CD4-positive, alpha-beta T cell treated with Interleukin-10 for 1 hour (primary cell): Measurements from ENCODE around the gene OXCT2.
"Not testable (repeated sequence)": the region's sequence is repeated elsewhere in the genome, so short reads cannot be mapped to it uniquely, and the experiment has no call there.

Experiments used
- DNase-seq: peaks from one replicate; pipeline ENCODE4 v3.0.0-alpha.2; 2020

OXCT2 gene

GRCh38 chr1:39787108-39787375 is 15.9 kb upstream of the OXCT2 start:
- DNase-seq, result not testable (repeated sequence)

DNA sequence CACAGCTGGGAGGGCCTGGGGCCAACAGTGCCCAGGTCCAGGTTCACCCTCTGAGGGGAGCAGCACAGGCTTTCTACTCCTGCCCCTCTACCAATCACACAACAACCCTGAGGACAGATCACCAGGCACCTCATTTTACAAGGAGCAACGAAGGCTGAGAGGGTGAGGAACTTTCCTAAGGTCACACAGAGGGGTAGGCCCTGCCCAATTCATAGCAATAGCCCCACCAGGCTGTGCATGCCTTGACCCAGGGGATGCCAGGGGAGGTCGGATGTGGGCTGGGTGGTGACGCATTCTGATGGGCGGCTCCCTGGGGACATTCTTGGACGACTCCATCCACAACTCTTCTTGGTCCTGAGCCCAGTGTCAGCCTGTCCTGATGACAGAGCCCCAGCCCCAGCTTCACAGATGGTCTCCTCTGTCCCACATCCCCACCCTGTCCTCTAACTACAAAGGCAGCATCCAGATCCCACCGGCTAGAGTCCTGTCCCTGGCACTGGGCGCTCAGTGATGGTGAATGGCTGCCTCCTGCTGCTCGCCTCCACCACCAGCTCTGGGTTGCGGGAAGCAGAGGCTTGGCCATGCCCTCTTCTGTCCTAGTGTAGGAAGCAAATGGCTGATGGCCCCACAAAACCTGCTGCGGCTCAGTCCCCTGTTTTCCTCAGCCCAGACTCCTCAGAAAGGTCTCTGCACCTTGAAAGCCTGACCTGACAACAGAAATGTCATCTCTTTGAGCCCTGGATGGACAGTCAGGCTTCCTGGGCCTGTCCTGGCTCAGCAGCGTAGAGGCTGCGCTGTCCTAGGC is 15.4 kb upstream of the OXCT2 start:
- not testable (repeated sequence) for DNase-seq

DNA sequence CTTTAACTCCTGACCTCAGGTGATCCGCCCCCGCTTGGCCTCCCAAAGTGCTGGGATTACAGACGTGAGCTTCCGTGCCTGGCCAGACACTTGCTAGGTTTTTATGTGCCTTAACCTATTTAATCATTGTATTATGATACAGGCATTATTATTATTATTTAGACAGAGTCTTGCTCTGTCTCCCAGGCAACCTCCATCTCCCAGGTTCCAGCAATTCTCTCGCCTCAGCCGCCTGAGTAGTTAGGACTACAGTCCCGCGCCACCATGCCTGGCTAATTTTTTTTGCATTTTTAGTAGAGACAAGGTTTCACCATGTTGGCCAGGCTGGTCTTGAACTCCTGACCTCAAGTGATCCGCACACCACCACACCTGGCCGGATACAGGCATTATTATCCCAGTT is 11.5 kb upstream of the OXCT2 start:
- DNase-seq, result not testable (repeated sequence)

DNA sequence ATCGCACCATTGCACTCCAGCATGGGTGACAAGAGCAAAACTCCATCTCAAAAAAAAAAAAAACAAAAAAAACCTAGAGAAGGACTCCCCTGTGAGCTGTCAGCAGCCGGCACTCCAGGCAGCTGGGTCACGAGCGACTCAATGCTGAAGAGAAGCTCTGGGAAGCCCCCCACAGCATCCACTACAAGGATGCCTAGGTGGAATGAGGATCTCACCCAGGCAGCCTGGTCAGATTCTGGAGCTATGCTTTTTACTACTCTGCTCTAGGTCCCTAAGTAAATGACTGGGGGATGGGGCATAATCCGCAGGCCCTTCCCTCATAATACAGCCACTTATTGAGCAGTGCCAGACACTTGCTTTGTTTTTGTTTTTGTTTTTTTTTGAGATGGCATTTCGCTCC is 11.0 kb upstream of the OXCT2 start:
- no peak for DNase-seq

DNA sequence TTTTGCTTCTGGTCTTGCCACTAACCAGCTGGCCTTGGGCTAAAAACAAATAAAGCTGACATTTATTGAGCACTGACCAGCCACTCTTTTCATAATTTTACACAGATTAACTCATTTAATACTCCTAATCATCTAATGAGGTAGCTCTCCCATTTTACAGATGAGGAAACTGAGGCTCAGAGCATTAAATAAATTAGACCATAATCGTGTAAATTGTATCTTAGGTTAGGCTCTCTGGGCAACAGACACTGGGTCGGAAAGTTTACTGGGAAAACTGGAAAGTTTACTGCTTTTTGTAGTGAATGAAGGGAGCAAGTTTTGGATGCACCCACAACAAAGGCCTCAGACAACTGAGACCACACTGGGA is 10.2 kb upstream of the OXCT2 start:
- no peak for DNase-seq

GRCh38 chr1:39779821-39780220 is 8.7 kb upstream of the OXCT2 start:
- DNase-seq, result no peak

- no peak for DNase-seq
These were observed 8.0 kb upstream of the OXCT2 start for GRCh38 chr1:39779137-39779536.

DNA sequence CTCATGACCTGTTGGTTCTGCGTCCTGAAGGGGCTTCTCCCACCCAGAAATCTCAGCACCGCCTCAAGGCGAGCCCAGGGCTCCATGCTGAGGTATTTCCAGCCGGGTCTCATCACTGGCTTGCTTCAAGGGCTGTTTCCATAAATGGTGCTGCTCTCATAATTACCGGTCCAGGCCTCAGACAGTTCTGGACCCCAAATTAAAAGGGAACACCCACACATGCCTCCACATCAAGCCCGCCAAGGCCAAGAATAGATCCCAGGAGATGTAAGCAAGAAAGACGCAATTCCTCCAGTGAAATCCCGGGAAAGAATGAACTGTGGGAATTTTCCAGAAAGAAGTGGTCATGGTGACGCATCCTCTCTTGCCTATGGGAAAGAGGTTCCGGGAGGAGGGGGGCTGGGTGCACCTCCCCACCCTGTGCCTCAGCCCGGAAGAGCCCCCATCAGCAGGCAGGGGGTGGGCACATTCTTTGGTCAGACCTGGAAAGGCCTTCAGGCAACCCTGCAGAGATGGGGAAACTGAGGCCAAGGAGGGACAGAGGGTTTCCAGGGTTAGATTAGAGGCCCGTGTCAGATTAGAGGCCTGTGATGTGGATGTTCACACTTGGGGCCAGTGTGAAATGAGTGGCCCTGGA is 7.4 kb upstream of the OXCT2 start:
- DNase-seq, result not testable (repeated sequence)

DNA sequence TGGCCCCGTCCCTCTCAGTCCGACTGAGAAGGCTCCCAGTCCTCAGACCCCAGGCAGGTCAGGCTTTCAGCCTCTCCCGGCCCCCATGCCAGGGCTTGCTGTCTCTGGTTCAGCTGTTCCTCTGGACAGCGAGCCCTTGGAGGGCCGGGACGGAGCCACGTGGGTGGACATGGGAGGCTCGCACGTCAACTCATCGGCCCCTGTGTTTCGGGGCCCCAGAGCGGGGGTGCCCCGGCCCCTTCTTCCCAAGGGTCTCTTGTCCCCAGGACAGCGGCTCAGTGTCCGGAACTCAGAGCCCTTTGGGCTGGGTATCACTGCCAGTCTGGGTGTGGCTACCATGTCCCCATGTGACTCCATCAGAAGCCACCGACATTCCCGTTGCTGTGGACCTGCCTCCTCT is 6.7 kb upstream of the OXCT2 start:
- not testable (repeated sequence) for DNase-seq

DNA sequence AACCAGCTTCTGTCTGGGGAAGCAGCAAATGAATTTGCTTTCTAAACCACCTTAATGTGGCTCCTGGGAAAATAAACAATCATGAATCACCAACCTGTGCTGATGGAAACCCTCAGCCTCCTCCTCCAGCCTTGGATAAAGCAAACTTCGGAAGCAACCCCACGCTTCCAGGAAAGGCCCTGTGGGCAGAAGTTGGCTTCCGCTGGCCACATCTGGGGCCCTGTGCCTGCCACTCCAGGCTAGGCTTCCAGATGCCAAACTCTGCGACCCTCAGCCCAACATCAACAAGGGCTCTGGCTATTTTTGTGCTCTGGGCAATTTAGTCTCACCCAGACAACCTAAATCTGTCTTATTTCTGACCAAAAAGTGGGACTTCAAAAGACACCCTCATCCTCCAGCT is 6.2 kb upstream of the OXCT2 start:
- DNase-seq, result no peak

DNA sequence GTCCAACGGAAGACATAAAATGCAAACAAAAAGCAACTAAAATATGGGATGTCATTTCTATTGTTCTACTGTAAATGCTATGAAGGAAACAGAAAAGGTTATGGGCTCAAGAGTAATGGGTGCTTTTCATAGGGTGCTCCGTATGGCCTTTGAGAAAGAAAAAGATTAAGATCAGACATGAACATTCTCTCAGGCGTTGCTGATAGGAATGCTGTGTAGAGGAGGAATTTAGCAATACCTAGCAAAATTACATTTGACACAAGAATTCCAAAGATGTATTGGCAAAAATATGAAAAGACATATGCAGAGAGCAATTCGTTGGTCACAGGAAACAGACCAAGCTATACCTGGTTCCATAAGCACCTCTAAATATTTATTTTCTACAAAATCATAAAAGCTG is 5.7 kb upstream of the OXCT2 start:
- DNase-seq, result no peak

DNA sequence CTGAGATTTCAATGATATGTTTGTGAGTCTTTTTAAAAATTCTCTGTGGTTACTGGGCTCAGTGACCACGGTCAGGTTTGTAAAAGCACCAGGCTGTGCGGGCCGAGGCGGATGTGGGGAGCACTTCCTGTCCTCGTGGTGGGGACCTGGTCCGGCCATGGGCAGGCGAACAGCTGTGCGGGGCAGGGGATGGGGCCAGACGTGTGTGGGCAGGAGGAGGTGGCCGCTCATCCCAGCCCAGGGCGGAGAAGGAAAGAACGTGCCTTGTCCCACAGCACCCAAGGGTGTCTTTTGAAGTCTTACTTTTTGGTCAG is 5.2 kb upstream of the OXCT2 start:
- no peak for DNase-seq

DNA sequence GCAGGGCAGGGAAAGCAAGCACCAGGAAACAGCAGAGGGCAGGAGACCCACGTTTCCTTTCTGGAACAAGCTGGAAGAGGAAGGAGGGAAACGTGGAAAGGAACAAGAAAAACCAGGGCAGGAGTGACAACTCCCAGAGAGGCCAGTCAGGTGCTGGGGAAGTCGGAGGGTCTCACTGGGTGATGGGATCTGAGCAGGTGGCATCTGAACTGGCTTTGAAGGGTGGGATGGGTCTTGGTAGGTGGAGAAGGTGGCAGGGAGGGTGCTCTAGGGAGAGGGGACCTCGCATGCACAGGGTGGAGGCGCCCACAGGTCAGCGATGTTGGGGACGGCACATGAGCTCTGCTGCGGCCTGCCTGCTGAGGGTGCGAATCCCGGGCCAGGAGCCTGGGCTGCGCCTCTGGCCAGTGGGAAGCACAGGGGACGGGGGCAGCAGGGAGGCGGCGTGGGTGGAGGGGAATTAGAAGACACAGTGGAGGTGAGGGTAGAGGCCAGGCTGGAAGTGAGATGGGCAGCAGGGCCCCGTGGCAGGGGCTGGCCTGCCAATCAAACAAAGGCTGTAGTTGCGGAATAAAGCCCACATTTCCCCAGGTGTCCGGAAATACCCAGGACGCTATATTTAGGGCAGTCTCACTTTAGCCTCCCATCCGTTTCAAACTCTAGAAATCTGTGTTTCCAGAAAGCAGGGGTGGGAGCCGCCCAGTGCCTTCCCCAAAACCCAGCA is 4.7 kb upstream of the OXCT2 start:
- DNase-seq, result not testable (repeated sequence)

DNA sequence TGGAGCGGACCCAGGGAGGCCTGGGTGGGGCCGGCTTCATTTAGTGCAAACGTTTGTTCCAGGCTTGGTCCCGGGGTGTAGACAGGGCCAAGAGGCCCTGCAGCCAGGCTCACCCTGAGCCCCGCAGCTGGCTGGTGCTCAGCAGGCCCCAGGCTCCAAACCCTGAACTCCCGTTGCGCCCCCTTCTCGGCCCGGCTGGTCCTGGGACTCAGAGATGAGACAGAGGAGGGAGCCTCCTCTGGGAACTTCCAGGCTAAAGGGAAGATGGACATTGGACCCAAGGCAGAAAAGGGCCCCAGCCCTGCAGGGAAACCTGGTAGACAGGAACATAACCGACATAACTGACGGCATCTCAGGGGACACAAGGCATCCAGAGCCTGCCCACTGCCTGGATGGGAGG is 4.0 kb upstream of the OXCT2 start:
- not testable (repeated sequence) for DNase-seq

DNA sequence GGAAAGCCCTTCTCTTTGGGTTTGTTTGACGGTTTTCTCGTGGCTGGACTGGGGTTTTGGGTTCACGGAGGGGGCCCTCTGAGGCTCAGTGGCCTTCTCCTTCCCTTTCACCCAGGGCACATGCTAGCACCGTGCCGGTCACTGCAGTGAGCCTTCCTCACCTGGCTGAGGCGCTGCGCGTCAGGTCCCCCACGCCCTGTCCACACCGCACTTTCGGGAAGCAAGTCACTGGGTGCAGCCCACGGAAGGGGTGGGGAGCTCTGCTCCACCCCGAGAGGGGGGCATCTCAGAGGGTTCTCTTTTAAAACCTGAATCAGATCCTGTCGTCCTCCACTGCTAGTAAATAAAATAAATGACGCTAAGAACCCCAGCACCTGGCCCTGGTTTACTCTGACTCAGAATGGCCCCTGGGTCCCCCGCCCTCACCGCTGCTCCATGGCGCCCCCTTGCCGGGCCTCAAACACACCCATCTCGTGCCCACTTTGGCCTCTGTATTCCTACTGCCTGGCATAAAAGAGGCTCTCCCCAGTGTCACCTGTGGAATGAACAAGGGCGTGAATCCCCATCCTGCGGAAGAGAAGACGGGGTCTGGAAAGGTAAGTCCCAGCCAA is 2.3 kb upstream of the OXCT2 start:
- not testable (repeated sequence) for DNase-seq

- DNase-seq, result not testable (repeated sequence)
These were observed 787 bp downstream of the OXCT2 start for GRCh38 chr1:39770100-39771021.

- DNase-seq, result not testable (repeated sequence)
These were observed 1.6 kb downstream of the OXCT2 start for GRCh38 chr1:39769502-39769901.

- DNase-seq, result not testable (repeated sequence)
These were observed 4.7 kb downstream of the OXCT2 start for GRCh38 chr1:39766466-39766865.

DNA sequence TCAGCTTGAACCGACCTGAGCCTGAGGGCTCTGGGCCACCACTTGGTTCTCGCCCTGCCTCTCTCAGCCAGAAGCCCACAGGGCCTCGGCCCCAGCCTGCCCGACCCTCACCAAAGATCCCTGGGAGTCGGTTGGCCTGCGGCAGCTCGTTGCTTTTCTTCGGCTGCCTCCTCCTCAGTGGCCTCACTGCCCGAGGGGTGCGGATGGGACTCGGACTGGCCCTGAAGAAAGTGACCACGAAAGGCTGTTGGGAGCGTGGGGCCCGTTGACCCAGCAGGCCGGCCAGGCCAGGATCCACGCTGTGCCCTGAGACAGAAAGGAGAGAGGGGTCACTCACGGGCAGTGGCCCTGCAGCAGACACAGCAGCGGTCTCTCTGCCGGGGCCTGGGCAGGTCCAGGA is 6.6 kb downstream of the OXCT2 start:
- DNase-seq, result not testable (repeated sequence)

DNA sequence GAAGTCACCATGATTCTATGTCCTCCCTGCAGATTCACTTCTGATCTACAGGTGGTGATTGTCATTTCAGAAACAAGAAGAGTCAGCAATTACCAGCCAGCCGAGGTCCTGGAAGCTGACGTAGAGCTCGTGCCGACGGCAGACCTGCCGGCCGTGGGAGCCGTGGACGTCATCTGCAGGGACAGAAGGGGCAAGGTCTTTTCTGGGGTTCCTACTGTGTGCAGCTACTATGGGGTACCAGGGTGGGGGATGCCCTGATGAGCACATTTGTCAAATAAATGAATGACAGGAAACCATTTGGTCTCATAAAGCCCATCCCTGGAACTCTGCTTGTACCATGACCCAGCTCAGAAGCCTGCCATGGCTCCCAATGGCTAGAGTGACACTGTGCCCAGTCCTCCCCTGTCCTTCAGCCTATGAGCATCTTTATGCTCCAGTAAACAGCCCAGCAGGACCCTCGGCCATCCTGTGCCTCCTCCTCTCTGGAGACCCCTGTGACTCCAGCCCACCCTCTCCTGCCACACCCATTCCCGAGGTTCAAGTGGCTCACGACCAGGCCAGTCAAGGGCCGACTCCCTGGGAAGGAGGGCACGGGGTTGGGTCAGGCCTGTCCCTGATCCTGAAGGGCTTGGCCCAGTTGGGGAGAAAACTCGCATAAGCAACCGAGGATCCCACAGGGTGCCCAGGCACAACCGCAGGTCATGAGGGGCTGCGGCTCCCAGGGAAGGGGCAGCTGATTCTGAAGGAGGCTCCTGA is 7.4 kb downstream of the OXCT2 start:
- DNase-seq, result not testable (repeated sequence)

DNA sequence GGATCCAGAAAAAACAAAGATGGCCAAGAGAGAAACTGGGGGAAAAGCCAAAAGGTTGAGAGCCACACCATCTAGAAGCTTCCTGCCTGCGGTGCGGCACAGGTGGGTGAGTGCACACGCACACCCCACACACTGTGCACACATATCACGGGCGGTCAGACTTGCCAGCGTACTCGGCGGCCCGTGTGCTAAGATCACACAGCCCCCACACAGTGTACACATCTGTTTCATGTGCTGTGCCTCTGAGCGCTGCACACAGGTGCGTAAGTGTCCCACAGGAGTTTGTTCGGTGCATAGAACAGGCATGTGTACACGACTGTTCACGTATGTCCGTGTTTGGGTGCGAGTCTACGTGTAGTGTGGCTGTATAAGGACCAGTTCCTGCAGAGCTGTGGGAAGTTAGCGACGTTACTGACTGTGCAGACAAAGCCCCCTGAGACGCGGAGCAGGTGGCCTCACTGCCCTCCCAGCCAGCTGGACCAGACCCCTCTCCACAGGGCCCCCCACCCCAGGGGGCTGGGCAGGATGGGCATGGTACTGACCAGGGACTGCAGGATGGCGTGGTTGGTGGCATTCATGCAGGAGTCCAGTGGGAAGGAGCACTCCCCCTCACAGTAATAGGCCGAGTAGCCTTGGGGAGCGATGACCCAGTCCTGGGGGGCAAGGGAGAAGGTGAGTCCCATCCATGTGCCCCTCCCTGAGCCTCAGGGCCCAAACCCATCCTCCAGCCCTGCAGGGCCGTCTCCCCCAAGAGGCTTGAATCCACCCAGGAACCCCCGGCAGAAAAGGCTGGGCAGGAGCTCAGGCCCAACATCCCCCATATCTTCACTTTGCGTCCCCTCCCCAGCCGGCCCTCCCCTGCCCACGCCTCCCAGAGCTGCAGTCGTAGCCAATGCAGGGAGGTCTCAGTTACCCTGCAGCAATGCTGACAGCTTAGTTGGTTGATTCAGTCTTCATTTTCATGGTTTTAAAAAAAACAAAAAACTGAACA is 8.3 kb downstream of the OXCT2 start:
- DNase-seq, result no peak
